ENCODE results near the gene BLOC1S1.

BLOC1S1 gene

DNA sequence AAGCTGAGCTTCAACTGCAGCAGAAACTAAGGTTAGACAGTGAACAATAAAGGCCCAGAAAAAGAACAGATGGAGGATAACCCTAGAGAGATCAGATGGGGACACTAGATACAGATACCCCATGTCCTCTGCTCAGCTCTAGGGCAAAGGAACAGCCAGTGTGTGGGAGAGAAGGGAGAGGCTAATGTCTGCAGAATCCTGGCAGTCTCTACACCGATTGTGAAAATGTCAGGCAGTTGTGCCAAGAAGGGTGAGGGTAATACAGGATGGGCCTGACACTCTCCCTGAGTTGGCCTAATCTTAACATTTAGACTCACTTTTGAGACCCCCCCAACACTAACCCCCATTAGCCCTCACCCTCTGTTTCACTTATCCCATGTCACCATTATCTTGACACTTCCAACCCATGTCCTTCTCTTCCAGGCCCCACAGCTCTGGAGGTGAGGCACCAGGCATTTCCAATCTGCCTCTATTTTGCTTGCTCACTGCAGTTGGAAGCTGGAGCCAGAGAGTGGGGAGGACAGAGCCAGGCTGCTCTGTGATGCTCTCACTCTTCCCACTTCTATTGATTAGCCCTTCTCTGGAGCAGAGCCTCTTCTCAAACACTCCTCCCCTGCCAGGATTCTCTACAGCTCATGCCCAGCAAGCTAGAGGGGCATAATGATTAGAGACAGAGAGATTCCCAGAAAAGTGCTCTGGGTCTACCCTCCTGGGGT is 3.0 kb upstream of the BLOC1S1 start:
- no peak for FAIRE-seq

DNA sequence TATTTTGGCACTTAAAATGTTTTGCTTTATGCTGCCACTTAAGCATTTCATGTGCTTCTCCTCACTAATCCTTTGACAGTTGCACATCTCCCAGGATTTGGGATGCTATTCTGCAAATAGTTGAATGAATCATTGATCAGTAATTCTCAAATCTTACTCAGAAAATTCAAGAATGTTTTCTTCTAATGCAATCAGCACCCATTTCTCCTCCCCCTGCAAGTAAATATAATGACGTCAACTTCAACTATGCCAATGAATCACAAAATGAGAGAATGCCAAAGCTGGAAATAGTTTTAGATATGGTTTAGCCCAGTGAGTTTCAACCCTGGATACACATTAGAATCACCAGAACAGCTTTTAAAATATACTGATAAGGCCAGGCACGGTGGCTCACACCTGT is 2.1 kb upstream of the BLOC1S1 start:
- FAIRE-seq: no peak

DNA sequence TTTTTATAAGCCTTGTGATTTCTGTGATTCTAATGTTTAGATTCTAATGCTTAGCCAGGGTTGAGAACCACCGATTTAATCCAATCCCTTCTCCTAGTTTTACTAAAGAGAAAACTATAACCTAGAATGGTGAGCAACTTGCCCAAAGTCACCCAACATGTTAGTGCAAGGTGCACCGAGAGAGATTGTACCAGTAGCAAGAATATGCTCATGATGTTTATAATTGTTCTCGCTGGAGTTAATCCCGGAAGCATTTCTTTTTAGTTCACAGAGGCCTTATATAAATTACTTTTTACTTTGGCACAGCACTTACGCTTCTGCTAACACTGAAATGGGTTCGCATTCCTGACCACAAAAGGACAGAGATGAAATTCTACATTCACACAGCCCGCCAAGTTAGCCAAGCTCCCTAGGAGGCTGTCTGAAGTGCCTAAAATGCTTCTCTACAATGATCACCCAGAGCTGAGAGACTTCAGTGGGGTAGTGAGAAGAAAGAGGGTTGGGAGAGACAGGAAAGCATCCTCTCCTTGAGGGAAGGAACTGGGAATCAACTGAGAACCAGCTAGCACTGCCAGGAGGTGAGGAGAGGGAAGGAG is 579 bp upstream of the BLOC1S1 start:
- no peak for FAIRE-seq

DNA sequence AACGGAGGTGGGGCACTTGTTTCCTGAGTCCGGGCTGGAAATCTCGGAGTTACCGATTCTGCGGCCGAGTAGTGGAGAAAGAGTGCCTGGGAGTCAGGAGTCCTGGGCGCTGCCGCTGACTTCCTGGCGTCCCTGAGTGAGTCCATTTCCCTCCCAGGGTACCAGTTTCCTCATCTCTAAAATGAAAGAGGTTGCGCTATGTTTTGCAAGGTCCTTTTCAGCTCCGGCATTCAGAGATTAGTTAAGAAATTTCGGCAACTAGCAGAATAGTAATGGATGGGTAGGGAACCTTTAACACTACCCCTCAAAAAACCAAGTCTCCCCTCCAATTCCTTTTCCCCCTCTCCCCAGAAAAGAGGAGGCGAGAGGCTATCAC is 724 bp downstream of the BLOC1S1 start:
- FAIRE-seq: no peak

DNA sequence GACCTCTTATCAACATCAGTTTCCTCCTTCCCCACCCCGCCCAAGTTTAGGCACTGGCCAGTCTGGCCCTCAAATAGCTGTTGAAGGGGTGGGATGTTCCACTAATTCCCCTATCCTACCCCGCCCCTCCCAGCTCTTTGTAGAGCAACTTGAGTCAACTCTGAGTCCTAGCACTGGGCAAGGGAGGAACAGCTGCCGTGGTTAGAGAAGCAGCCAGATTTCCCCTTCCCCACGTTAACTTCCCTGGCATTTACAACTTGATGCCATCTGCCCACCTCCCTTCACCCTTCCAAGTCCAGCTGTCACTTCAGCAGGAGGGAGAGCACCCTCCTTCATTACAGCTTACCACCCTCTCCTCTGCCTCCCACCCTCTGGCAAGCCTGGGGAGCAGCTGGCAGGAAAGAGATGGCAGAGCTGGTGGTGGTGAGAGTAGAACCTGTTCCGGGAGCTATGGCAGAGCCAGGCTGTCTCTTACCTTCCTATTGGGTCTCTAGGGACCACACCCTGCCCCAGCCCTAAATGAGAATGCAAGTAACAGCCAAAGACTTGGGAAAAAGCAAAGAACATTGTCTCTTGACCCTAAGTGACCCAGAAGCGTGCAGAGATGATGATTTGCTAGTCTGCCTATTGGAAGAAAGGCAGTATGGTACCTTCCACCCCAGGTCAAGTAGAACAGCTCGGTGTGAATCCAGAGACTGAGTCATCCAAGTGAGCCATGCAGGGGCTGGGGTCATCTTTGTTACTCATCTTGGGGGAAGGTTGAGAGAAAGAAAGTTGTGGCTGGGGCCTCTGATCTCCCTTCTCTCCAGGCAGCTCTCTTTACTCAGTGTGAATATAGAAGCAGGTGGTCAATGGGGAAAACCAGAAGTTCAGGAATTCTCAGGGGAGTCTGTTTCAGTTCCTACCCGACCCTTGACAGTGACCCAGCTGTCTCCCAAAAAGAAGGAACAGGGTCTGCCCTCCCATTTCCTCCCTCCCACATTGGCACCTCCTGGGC is 1.5 kb downstream of the BLOC1S1 start:
- FAIRE-seq: no peak

DNA sequence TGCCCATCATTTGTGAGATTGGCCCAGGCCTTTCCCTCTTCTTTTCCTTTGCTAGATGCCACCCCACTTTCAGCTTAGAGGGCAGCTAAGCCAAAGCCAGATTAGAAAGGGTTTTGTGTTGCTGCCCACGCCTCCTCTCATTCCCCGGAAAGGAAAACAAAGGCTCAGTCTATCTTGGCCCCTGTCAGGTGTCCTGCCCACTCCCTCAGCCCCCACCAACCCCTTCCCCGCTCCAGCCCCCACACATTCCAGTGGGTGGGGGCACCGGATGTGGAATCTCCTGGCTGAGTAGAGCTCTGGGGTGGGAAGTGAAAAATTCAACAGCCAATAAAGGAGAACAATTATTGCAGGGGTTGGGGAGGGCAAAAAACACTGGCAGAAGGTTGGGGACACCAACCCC is 2.2 kb downstream of the BLOC1S1 start:
- FAIRE-seq: no peak

DNA sequence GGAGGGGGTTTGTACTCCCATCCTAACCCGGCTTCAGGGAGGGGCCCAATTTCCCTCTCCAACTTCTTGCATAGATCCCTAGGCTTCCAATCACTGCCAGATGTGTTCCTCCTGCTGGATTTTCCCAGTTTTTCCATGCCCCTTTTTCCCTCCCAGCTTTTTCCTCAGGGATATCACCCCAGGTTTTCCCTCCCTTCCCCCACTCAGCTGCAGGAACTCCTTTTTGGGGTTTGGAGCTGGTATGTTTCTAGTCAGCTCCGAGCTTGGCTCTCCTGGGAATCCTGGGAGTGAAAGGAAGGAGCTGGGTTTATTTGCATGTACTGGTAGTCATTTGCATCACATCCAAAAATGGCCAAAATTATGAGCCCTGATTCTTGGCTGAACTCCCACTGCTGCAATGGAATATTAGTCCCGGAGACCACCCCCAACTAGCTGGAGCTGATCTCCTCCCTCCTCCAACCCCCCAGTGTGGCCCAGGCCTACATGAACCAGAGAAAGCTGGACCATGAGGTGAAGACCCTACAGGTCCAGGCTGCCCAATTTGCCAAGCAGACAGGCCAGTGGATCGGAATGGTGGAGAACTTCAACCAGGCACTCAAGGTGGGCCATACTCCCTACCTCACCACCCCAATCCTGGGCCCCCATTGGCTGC is 2.9 kb downstream of the BLOC1S1 start:
- FAIRE-seq: no peak

DNA sequence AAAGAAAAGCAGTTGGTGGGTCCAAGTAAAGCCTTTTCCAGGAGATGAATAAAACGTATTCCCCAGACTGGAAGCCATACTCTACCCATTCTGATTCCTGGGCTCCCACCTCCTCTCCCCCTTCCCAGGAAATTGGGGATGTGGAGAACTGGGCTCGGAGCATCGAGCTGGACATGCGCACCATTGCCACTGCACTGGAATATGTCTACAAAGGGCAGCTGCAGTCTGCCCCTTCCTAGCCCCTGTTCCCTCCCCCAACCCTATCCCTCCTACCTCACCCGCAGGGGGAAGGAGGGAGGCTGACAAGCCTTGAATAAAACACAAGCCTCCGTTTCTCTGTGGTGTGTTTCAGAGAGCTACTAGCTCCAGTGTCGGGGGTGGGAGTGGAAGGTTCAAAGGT is 3.5 kb downstream of the BLOC1S1 start:
- FAIRE-seq: no peak

DNA sequence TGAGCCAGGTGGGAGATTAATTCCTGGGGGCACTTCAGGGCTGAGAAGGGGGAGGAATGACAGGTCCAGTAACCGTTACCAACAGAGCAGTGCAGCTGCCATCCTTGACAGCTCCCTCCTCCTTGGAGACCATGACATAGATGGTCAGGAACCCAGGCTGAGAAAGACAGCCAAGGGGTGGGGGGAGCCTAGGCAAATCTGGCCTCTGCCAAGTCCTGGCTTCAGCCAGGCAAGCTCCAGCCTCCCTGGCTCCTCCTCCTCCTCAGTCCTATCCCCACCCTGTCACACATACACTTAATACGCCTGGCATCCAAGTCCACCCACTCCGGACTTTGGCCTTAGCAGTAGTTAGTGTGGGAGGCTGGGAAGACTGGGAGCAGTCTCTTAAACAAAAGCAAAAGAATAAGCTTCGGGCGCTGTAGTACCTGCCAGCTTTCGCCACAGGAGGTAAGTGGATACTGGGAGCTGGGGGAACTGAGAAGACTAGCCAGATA is 4.3 kb downstream of the BLOC1S1 start, which contains the start of gene RDH5:
Gene RDH5 (plus strand): TSS at position 323 of the 494 bp plus-strand sequence. CDS start 792 bp downstream, outside the sequence.
- FAIRE-seq: no peak

DNA sequence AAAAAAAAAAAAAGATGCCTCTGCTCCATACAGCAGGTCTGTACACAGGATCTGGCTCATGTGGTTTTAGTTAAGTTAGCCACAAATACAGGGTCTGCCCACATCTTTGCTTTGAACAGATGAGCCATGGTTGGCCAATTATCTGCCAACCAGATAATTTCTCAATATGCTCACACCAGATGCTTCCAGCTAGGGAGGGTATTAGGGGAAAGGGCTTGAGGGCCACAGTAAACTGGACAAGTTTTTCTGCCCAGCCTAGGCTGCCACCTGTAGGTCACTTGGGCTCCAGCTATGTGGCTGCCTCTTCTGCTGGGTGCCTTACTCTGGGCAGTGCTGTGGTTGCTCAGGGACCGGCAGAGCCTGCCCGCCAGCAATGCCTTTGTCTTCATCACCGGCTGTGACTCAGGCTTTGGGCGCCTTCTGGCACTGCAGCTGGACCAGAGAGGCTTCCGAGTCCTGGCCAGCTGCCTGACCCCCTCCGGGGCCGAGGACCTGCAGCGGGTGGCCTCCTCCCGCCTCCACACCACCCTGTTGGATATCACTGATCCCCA is 5.1 kb downstream of the BLOC1S1 start:
- no peak for FAIRE-seq

DNA sequence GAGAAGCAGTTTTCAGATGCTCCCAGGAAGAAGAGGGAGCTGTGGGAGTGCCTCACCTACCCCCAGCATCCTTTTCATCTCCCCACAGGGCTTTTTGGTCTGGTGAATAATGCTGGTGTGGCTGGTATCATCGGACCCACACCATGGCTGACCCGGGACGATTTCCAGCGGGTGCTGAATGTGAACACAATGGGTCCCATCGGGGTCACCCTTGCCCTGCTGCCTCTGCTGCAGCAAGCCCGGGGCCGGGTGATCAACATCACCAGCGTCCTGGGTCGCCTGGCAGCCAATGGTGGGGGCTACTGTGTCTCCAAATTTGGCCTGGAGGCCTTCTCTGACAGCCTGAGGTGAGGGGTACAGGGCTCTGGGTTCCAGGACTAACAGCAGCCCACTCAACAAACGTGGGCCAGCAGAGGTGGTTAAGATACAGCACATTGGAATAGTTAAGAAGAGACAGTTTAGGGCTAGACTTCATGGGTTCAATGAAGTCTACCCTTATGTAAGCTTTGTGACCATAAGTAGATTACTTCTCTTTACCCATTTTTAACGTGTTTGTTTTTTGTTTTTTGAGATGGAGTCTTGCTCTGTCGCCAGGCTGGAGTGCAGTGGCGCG is 5.9 kb downstream of the BLOC1S1 start:
- FAIRE-seq: no peak

DNA sequence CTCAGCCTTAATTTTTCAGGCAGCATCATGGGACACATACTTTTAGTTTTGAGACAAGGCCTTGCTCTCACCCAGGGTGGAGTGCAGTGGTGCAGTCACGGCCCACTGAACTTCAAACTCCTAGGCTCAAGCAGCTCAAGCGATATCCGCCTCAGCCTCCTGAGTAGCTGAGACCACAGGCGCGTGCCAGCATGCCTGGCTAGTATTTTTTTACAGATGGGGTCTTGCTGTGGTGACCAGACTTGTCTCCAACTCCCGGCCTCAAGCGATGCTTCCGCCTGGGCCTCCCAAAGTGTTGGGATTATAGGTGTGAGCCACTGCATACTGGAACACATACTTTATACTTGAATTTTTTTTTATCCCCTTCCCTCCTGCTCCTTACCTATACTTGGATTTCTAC is 7.1 kb downstream of the BLOC1S1 start:
- no peak for FAIRE-seq

DNA sequence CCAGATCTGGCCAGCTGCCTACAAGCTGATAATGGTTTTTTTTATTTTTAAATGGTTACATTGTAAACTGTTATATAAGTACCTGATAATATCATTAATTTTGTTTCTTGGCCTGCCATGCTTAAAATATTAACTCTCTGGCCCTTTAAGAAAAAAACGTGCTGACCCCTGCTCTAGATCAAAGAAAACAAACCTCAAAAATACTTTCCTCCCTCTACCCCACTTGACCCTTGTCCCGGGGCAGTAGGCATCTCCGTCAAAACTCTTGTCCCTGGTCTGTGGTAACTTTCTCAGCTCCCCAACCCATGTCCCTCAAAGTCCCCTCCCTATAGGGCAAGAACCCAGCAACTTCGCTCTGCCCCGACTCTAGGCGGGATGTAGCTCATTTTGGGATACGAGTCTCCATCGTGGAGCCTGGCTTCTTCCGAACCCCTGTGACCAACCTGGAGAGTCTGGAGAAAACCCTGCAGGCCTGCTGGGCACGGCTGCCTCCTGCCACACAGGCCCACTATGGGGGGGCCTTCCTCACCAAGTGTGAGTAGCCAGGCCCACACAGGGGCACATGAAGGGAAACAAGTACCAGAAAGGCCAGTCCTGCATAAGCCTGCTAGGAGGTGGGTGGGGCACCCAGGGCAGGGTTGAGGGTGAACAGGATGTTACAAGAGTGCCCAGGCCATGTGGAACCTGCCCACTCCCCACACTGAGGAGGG is 7.8 kb downstream of the BLOC1S1 start:
- no peak for FAIRE-seq

DNA sequence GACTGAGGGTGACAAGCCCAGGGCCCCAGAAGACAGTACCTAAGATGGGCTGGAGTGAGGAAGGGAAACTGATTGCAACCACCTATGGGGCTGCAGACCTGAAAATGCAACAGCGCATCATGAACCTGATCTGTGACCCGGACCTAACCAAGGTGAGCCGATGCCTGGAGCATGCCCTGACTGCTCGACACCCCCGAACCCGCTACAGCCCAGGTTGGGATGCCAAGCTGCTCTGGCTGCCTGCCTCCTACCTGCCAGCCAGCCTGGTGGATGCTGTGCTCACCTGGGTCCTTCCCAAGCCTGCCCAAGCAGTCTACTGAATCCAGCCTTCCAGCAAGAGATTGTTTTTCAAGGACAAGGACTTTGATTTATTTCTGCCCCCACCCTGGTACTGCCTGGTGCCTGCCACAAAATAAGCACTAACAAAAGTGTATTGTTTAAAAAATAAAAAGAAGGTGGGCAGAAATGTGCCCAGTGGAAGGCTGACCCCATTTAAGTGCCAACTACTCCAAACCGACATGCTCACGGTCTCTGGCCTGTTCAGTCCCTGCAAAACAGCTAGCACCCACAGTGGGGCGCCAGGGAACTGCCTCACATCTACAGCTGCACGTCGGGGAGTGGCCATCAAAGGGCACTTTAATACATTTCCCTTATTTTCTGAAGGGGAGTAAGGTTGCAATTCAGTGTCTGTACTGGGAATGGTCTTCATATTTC is 8.5 kb downstream of the BLOC1S1 start:
- FAIRE-seq: no peak

DNA sequence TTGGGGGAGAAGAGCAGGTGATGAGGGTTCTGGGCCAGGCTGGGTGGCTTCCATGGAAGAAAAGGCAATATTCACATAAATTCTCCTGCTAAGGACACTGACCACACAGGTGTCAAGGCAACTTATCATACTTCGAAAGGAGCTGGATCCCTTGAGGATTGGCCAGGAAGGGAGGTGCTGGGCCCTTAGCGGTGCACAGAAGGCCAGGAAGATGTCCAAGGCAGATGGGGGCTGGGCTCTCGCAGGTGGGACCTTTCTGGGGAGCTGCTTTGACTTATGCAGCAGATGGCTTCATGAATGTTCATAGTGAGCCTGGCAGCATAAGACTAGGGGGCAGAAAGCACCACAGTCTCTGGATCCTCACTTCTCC is 9.1 kb downstream of the BLOC1S1 start:
- no peak for FAIRE-seq

DNA sequence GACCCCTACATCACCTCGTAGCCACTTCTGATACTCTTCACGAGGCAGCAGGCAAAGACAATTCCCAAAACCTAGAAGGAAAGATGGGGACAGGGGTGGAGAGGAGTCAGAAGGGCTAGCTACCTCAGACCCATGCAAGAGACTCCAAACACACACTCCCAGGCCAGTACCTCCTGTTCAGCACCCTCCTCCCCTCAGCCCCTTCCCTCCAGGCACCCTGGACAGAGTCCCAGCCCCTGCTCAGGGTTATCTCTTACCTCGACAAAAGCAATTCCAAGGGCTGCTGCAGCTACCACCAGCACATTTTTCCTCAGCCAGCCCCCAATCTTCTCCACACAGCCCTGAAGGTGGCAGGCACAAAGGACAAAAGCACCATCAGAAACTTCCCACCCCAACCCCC is 9.7 kb downstream of the BLOC1S1 start:
- FAIRE-seq: no peak

DNA sequence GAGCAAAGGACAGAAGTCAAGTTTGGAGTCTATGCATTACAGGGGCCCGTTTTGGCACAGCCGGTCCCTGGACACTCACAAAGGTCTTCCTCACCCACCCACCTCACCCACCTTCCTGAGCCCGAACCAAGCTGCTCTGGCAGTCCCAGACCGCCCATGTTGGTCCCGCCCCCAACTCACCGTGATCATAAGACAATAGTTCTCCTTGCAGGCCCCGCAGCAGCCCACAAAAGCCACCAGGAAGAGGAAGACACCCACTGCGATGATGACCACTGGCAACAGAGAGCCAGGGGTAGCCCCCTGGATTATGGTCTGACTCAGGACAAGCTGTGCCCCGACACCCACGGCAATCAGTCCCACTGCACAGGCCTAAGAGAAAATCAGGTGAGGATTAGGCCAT is 11.1 kb downstream of the BLOC1S1 start:
- no peak for FAIRE-seq

DNA sequence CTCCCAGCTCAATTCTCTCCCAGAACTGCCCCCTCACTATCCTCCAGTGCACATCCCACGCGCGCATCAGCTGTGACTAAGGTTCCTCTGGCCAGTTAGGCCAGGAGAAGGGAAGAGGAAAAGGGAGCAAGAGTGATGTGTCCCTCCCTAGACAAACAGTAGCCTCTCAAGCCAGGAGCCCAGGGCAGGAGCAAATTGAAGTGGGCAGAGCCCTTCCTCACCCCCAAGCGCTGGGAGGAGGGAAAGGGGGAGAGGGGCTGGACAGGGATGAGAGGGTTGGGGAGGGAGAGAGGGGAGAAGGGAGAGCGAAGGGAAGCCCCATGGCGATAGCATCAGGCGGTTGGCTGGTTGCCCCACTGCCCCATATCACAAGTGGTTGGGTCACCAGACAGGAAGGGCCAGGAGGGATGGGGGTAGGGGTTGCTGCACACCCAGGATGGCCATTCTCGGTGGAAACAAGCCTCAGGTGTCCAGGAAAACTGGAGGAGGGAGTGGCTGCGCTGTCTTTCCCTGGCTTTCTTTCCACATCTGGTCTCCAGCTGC is 11.9 kb downstream of the BLOC1S1 start:
- FAIRE-seq: no peak

DNA sequence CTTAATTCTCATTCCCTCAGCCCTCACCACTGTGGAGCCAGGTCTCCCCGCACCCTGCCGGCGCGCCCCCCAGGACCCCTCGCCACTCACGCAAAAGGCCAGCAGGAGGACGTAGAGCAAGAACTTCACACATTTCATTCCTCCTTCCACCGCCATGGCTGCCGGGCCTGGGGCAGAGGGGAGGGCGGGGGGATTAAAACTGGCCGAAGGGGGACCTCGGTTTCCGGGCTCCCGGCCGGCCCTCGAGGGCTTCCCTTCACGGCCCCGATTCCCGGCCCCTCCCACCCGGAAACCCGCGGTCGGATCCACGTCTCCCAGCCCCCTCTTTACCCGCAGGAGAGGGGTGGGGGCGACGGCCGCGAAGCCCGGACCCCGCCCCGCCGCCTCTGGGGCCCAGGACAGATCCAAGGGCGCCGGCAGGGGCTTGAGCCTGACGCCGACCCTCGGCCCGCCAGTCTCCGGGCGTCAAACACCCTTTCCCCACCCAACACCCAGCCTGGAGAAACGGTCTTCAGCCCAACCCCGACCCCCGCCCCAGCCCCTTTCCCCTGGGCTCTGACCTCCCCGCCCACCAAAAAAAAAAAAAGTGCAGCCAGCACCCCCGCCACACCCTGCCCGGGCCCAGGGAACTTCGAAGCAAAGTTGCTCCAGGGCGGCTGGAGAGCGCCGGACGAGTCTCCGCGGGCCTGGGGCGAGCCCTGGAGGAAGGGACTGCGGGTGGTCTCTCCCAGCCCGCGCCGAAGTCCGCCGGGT is 12.5 kb downstream of the BLOC1S1 start:
- FAIRE-seq: no peak

Measured in A204.1 (cell line).